GM19468 (cell line): ENCODE data around the gene C13orf46.
"Not testable (repeated sequence)": the region's sequence is repeated elsewhere in the genome, so short reads cannot be mapped to it uniquely, and the experiment has no call there.

Experiments used
- ATAC-seq: cut with Tn5 transposase; IDR thresholded peaks from one replicate; pipeline ENCODE4 v1.9.1; 2021; ENCODE audit warnings: mild to moderate bottlenecking, moderate library complexity, moderate number of reproducible peaks; ENCODE audit not compliant: unreplicated experiment; ENCODE audit errors: extremely low read depth

The C13orf46 gene

GRCh38 chr13:113995051-113995601 lies 21.2 kb upstream of the C13orf46 start:
- ATAC-seq = no peak

GRCh38 chr13:113992276-113993005 lies 18.6 kb upstream of the C13orf46 start:
- ATAC-seq = no peak

GRCh38 chr13:113991676-113992179 lies 17.9 kb upstream of the C13orf46 start:
- no peak for ATAC-seq

- ATAC-seq = no peak
These were observed 17.4 kb upstream of the C13orf46 start for GRCh38 chr13:113991191-113991669.

- no peak for ATAC-seq
These were observed 16.5 kb upstream of the C13orf46 start for GRCh38 chr13:113990321-113990837.

GRCh38 chr13:113989585-113990300 lies 15.9 kb upstream of the C13orf46 start:
- ATAC-seq = no peak

- not testable (repeated sequence) for ATAC-seq
These were observed 15.0 kb upstream of the C13orf46 start for GRCh38 chr13:113988859-113989258.

- no peak for ATAC-seq
These were observed 8.4 kb upstream of the C13orf46 start for GRCh38 chr13:113982296-113982661.

GRCh38 chr13:113981611-113982295 lies 7.9 kb upstream of the C13orf46 start:
- no peak for ATAC-seq

- ATAC-seq = no peak
These were observed 7.3 kb upstream of the C13orf46 start for GRCh38 chr13:113981194-113981605.

GRCh38 chr13:113980489-113981064 lies 6.7 kb upstream of the C13orf46 start:
- no peak for ATAC-seq

GRCh38 chr13:113979791-113980471 lies 6.1 kb upstream of the C13orf46 start:
- ATAC-seq = no peak

GRCh38 chr13:113978741-113979481 lies 5.0 kb upstream of the C13orf46 start:
- no peak for ATAC-seq

- no peak for ATAC-seq
These were observed 4.1 kb upstream of the C13orf46 start for GRCh38 chr13:113977976-113978375.

- ATAC-seq = no peak
These were observed 3.1 kb upstream of the C13orf46 start for GRCh38 chr13:113976711-113977684.

- no peak for ATAC-seq
These were observed 1.5 kb upstream of the C13orf46 start for GRCh38 chr13:113975416-113975815.
